Measurements from ENCODE around the gene TLE6. TPM values are rescaled to one million over a fixed set of nuclear protein-coding genes. Genes with fewer than 3 reads are reported as not detected.
"Not testable (repeated sequence)": the region's sequence is repeated elsewhere in the genome, so short reads cannot be mapped to it uniquely, and the experiment has no call there.

Gene TLE6
- polyA plus RNA-seq, 1 experiment: 0.26 TPM

- CTCF ChIA-PET: interaction anchor here (1.0 kb wide), 1 partner anchor 350 kb away, joined by 4 read pairs; no protein-coding TSS in a partner anchor
Measured at GRCh38 chr19:2986951-2987524, 9.7 kb downstream of the TLE6 start.

GRCh38 chr19:2987797-2988196 is 10.4 kb downstream of the TLE6 start:
- no peak for TF ChIP-seq CTCF (IDR thresholded peaks at IDR 0.05; ENCODE audit: insufficient read depth, low read depth, low read length)
- ChIA-PET CTCF (no interaction called here), POLR2A (no interaction called here)
- H3K27me3 ChIP-seq (ENCODE audit: control insufficient read depth, insufficient read depth, low read length): peaks cover 15% of the 10 kb centered on the region
- DNase-seq (ENCODE audit: low read depth): no peak
- H3K36me3 ChIP-seq (ENCODE audit: control insufficient read depth, insufficient read depth, low read length): no peaks in the 10 kb centered on the region
- H3K4me3 ChIP-seq (ENCODE audit: low read depth, low read length): no peak overlapping the region

More at GRCh38 chr19:2986951-2987524, 9.7 kb downstream of the TLE6 start:
- H3K36me3 ChIP-seq (ENCODE audit: control insufficient read depth, insufficient read depth, low read length): no peaks in the 10 kb centered on the region
- POLR2A ChIA-PET: no interaction called here
- H3K4me3 ChIP-seq (ENCODE audit: low read depth, low read length): no peak overlapping the region
- no peak for TF ChIP-seq CTCF (IDR thresholded peaks at IDR 0.05; ENCODE audit: insufficient read depth, low read depth, low read length)
- H3K27me3 ChIP-seq (ENCODE audit: control insufficient read depth, insufficient read depth, low read length): peaks cover 15% of the 10 kb centered on the region
- DNase-seq (ENCODE audit: low read depth): no peak

- no peak for TF ChIP-seq CTCF (IDR thresholded peaks at IDR 0.05; ENCODE audit: insufficient read depth, low read depth, low read length)
- Histone ChIP-seq H3K4me3 (ENCODE audit: low read depth, low read length) (no peak overlapping the region), H3K27me3 (ENCODE audit: control insufficient read depth, insufficient read depth, low read length) (peaks cover 17% of the 10 kb centered on the region), H3K36me3 (ENCODE audit: control insufficient read depth, insufficient read depth, low read length) (no peaks in the 10 kb centered on the region)
- CTCF ChIA-PET: interaction anchor here (1.6 kb wide), 1 partner anchor 16 kb away, joined by 3 read pairs; no protein-coding TSS in a partner anchor
- POLR2A ChIA-PET: no interaction called here
- no peak for DNase-seq (ENCODE audit: low read depth)
Measured at GRCh38 chr19:2988568-2988967, 11.2 kb downstream of the TLE6 start.

- H3K4me3 ChIP-seq (ENCODE audit: low read depth, low read length): no peak overlapping the region
- H3K36me3 ChIP-seq (ENCODE audit: control insufficient read depth, insufficient read depth, low read length): no peaks in the 10 kb centered on the region
- DNase-seq (ENCODE audit: low read depth): no peak
- no peak for TF ChIP-seq CTCF (IDR thresholded peaks at IDR 0.05; ENCODE audit: insufficient read depth, low read depth, low read length)
- peaks cover 17% of the 10 kb centered on the region for H3K27me3 ChIP-seq (ENCODE audit: control insufficient read depth, insufficient read depth, low read length)
- ChIA-PET CTCF (interaction anchor here (1.6 kb wide), 1 partner anchor 16 kb away, joined by 3 read pairs; no protein-coding TSS in a partner anchor), POLR2A (no interaction called here)
Measured at GRCh38 chr19:2989236-2989946, 12.0 kb downstream of the TLE6 start.

GRCh38 chr19:2992333-2992732 is 15.0 kb downstream of the TLE6 start:
- CTCF ChIA-PET: interaction anchor here (0.9 kb wide), 1 partner anchor 35 kb away, joined by 3 read pairs; no protein-coding TSS in a partner anchor
- H3K4me3 ChIP-seq (ENCODE audit: low read depth, low read length); H3K36me3 ChIP-seq (ENCODE audit: control insufficient read depth, insufficient read depth, low read length); H3K27me3 ChIP-seq (ENCODE audit: control insufficient read depth, insufficient read depth, low read length); POLR2A ChIA-PET; DNase-seq (ENCODE audit: low read depth): not testable (repeated sequence)
